Measurements from ENCODE around the gene PRSS36.

DNA sequence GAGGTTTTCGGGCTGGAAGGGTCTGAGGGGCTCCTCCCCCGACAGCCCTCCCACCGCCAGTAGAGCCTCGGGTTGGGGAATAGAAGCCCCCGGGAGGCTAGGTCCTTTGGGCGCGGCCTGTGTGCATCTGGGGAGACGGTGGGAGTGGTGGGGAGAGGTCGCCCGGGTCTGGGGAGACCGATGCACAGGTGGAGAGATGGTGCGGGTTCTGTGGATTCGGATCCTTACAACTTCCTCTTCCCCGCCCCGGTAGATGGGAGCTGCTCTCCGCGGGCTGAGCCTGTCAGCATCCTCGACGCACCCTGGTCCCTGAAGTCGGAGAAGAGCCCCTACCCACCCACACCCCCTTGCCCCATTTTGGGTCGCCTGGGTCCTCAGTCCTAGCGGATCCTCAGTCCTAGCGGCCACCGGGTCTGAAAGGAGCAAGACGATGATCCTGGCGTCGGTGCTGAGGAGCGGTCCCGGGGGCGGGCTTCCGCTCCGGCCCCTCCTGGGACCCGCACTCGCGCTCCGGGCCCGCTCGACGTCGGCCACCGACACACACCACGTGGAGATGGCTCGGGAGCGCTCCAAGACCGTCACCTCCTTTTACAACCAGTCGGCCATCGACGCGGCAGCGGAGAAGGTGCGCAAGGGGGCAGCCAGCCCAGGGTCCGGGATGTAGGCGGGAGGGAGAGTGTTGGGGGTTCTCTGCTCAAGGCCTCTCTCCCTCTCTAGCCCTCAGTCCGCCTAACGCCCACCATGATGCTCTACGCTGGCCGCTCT lies 40.9 kb downstream of the PRSS36 start:
- TF ChIP-seq, protein P1, sequence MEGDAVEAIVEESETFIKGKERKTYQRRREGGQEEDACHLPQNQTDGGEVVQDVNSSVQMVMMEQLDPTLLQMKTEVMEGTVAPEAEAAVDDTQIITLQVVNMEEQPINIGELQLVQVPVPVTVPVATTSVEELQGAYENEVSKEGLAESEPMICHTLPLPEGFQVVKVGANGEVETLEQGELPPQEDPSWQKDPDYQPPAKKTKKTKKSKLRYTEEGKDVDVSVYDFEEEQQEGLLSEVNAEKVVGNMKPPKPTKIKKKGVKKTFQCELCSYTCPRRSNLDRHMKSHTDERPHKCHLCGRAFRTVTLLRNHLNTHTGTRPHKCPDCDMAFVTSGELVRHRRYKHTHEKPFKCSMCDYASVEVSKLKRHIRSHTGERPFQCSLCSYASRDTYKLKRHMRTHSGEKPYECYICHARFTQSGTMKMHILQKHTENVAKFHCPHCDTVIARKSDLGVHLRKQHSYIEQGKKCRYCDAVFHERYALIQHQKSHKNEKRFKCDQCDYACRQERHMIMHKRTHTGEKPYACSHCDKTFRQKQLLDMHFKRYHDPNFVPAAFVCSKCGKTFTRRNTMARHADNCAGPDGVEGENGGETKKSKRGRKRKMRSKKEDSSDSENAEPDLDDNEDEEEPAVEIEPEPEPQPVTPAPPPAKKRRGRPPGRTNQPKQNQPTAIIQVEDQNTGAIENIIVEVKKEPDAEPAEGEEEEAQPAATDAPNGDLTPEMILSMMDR (conservative IDR thresholded peaks at IDR 0.05) = no peak
- no peak for TF ChIP-seq ZFX (IDR thresholded peaks at IDR 0.05)
